Forelimb muscle (tissue), 1 donor: ENCODE data around the gene LRRC4B. TPM values are rescaled to one million over a fixed set of nuclear protein-coding genes. Genes with fewer than 3 reads are reported as not detected.
A peak's percentile ranks its signal among the peaks of the same experiment; 100 is the strongest.

Source experiments
- DNase-seq: peaks from one replicate; pipeline ENCODE4 v3.0.0-alpha.2; 2013; ENCODE audit warnings: low read depth
- polyA plus RNA-seq: library from polyadenylated mRNA; unstranded; fragments of 120-200 nt; gene quantifications from one replicate; pipeline ENCODE4 v1.2.1, GENCODE V29; 2013; ENCODE audit not compliant: insufficient read length

Gene LRRC4B
- polyA plus RNA-seq, 1 donor, result 8.5 TPM

DNA sequence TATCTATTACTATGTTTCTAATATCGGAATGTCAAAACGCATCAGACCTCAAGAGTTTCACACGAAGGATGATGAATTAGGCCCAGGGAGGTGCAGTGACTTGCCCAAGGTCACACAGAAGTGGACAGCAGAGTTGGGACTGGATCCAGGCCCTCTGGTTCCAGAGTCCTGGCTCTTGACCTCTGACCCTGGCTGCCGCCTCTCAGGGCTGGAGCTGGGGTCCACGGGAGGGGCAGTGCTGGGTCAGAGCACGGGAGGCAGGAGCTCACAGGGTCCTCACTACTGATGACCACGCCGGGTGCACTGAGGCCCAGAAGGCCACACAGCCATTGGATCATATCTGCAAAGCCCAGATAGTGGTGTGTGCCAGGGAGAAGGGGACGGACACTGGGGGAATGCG lies 45.4 kb downstream of the LRRC4B start:
- DNase-seq, result no peak

DNA sequence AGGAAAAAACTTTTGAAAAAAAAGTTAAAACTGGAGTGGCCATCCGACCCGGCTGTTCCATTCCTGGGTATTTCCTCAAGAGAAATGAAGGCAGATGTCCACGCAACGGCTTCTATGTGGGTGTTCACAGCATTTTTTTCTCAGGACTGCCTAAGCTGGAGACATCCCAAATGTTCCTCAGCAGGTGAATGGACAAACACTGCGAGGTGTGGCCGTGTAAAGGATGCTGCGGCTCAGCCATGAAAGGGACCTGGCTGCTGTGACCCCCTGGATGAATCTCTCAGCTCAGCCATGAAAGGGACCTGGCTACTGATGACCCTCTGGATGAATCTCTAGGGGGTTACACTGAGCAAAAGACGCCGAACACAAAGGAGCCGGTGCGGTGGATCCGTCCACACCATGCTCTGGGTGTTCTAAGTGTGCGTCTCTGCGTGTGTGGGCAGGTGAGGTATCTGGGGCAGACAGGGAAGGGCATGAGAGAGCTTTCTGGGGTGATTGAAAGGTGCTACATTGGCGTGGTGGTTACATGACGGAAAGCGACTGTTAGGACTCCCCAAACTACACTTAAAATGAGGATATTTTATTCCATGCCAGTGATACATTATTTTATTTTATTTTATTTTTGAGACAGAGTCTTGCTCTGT lies 47.3 kb downstream of the LRRC4B start:
- no peak for DNase-seq

DNA sequence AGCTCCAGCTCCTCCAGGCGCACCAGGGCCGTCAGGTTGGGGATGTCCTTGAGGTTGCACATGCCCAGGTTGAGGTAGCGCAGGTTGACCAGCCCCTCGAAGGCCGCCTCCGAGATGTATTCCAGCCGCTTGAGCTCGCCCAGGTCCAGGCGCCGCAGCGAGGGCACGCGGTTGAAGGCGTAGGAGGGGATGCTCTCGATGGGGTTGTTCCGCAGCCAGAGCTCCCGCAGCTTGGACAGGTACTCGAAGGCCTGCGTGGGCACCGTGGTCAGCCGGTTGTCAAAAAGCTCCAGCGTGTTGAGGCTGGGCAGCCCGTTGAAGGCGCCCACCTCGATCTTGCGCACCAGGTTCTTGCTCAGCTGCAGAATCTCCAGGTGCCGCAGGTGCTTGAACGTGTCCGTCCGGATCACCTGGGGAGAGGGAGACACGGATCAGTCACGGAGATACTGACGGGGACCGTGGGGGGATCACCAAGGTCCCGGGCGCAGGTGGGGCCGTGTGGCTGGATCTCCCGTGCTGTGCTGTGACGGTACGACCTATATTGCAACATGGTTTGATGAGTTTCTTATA lies 49.1 kb downstream of the LRRC4B start:
- DNase-seq, result no peak

DNA sequence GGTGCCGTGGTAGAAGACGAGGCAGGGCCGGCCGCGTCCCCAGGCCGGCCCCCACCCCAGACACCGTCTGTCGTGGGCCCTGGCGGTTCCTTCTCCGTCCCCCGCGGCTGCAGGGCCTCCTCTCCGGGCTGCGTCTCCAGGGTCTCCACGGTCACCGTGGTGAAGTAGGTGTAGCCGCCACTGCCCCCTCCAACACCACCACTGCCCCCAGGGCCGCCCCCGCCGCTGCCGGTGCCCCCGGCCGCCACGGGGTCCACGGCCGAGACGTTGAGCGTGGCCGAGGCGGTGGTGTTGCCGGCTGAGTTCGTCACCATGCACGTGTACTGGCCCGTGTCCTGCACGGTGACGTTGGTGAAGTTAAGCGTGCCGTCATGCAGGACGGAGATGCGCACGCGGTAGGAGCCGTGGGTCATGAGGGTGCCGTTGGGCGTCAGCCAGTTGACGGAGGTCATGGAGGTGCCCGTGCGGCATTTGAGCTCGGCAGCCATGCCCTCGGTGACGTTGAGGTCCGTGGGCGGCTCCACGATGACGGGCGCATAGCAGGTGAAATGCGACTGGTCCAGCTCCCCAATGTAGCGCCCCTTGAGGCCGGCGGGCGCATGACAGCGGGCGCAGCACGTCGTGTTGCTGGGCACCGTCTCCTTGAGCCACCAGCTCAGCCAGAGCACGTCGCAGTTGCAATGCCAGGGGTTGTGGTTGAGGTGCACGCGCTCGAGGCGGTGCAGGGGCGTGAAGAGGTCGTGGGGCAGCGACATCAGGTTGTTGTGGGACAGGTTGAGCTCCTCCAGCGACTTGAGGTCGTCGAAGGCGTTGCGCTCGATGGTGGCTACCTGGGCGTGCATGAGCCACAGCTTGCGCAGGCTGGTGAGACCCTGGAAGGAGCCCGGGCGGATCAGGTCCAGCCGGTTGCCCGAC lies 49.9 kb downstream of the LRRC4B start:
- no peak for DNase-seq

DNA sequence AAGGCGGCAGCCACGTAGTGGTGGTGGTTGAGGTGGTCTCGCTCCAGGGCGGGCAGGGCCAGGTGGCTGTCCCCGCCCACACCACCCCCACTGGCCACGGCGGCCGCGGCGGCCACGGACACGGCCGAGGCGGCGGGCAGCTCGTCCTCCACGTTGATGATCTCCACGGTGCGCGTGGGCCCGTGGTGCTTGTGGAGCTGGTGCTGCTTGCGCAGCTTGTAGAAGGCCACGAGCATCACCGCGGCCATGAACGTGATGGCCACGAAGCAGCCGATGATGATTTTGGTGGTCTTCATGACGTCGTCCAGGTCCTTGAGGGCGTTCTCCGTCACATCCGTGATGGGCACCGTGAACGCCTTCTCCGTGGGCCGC lies 50.5 kb downstream of the LRRC4B start:
- DNase-seq, result no peak

DNA sequence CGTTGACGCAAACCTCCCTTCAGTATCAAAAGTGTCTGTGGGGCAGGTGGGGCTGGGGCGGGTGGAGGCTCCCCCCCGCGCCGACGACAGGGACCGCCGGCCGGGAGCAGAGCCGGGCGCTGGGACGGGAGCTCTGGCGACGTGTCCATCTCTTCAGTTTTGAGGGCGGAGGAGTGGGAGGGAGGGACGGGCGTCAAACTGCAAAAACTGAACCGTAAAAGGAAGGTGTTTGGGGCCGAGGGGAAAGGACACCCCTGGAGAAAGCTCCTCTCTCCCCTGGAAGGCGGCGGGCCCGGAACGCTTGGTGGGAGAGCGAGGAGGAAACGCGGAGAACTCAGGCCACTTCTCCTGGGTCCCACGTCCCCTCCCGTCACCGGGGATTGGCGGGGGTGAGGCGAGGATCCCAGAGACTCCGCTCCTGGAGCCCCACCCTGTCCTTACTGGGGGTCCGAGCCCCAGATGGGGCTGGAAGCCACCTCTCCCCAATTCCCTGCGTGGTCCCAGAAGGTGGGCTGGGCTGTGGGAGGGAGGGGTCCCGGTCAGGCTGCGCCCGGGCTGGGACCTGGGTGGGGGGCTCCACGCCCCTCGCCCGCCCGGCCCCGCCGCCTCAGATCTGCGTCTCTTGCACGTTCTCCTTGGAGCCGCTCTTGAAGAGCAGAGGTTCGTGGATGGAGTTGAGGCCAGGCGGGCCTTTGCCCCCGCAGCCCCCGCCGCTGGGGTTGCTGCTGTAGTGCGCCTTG lies 51.1 kb downstream of the LRRC4B start:
- DNase-seq, result no peak

DNA sequence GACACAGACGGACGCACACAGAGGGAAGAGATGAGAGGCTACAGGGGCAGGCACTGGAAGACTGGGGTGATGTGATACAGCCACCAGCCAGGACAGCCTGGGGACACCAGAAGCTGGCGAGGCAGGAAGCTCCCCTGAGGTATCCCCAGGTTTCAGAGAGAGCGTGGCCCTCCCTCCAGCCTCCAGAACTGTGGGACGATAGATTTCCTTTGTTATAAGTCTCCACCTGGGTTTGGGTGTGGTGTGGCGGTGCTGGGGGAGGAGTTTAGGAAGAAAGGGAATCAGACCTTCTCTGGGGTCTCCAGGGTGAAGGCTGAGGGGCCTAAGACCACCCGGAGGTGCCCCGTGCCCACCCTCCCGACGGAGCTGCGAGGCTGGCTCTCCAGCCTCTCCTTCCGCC lies 51.8 kb downstream of the LRRC4B start:
- no peak for DNase-seq

- no peak for DNase-seq
These were observed 53.1 kb downstream of the LRRC4B start for GRCh38 chr19:50515168-50515561.

DNA sequence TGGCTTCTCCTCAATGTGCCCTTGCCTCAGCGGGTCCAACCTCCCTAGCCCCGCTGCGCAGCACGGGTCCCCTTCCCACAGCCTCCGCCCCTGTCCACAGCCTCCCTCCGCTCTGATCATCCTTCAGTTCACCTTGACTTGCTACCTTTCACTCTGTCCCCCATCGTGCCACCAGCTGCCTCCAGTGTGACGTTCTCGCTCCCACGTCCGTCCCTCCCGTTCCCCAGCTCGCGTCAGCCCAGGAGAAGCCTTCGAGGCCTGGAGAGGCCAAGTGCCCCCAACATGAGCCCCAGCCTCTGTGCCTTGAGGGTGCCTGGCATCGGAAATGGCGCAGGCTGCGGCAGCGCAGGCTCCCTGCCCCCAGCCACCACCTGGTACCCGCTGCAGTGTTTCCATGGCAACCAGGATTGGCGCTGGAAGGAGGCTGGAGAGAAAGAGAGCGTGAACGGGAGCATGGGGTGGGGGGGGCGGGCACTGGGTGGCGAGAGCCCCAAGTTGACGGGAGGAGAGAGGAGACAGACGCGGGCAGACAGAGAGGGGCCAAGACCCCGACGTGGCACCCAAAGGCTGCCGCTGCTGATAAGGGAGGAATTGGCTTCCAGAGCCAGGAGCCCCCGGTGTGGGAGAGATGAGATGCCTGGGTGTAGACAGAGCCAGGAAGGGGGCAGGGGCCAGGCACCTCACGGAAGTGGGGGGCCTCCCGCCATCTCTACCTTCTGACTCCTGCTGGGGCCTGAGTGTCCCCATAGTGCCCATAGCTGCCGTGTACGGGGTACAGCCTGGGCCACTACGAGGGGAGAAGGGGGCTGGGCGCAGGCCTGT lies 53.7 kb downstream of the LRRC4B start:
- no peak for DNase-seq

GRCh38 chr19:50513746-50514345 lies 54.4 kb downstream of the LRRC4B start, which contains the start of gene ASPDH:
Gene ASPDH, minus strand, starts transcription at chr19:50513913. Its CDS starts 90 bp downstream, at chr19:50513823.
- no peak for DNase-seq

DNA sequence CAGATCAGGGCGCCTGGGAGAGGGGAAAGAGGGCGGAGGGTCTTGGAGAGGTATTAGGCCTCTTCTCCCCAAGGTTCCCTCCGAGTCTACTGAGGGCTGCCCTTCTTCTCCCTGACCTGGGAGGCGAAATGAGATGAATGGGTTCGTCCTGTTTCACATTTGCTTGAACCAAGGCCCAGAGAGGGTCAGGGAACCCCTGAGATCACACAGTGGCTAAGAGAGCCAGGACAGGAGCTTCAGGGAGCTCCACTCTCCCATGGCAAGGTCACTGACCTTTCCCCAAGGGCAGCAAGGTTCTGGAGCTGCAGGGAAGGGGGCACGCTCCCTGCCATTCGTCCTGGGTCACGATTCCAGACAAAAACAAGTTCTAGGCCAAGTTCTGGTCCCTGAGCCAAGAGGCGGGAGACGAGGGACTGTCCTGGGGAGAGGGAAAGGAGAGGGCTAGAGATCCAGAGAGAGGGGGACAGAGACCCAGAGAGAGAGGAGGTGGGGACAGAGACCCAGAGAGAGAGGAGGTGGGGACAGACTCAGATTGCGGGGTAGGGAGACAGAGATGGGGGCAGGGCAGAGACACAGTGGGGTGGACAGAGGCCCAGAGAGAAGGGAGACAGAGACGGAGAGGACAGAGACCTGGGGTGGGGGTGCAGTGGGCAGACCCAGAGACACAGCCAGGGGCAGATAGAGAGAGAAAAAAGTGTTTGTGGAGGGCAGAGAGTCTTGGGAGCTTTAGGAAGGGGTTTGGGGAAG lies 55.1 kb downstream of the LRRC4B start:
- DNase-seq, result no peak

DNA sequence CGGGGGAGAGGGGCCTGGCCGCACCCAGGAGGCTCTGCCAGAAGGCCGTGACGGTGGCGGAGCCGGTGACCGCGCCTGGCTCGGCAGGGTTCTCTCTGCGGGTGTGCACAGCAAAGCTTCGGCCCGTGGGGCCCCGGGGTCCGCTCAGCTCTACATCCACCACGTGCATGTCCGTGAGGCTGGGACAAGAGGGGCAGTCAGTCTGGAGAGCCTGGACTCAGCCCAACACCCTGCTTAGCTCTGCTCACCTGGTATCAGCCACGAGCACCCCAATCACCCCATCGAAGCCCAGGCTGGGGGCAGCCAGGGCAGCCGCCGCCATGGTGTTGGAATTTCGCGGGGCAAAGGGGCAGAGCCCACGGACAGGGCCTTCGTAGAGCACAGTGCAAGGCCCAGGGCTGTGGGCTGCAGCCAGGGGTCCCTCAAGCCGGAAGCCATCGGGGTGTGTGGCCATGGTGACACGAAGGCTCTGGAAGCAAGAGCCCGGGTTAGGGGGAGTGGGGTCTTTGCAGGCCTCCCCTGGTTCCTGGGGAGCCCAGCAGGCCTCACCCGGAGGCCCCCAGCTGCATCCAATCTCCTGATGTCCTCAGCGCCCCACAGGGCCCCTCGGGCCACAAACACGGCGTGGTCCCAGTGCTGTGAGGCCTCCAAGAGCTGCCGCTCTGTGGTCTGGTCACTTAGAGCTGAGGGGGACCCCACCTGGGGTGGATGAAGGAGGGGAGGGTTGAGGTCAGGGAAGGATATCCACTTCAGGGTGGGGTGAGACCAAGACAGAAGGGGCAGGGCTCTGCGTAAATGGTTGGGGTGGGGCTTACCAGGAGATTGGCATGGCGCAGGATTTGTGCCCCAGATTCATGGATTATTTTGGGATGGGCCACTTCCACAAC lies 55.9 kb downstream of the LRRC4B start:
- no peak for DNase-seq

DNA sequence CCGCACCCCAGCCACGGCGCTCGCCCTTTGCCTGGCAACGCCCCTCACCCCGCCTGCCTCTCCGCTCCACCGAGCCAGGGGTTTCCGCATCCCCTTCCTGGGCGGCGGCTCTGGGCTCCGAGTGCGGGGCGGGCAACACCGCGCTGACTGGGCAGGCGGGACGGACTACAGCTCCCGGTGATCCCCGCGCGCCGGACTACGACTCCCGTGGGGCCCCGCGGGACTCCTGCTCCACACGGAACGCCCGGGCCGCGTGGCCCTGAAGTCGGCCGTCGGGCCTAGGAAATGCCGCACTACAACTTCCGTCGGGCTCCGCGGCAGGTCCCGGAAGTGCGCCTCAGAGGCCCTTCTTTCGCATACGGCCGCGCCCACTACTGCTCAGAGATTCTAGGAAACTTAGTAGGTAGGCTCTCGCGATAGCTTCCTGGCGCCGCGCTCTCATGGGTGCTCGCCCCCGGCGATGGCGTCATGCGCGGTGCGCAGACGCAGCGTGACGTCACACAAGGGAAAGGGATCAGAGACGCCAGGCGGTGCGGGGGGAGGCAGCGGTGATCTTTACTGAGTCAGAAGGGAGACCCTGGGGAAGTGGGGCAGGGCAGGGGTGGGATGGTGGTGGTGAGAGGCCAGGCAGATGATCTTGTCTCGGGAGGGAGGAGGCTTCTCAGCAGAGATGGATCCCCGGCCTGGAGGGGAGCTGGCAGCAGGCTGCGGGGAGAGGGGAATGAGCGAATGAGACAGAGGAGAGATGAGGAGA lies 57.0 kb downstream of the LRRC4B start, which contains the start of gene JOSD2:
TSS of gene JOSD2 (minus strand) at position 123 of the 754 bp plus-strand sequence. CDS start 760 bp downstream, outside the sequence.
- peak; percentile 96 for DNase-seq

GRCh38 chr19:50510700-50511068 lies 57.6 kb downstream of the LRRC4B start:
- DNase-seq, result no peak

DNA sequence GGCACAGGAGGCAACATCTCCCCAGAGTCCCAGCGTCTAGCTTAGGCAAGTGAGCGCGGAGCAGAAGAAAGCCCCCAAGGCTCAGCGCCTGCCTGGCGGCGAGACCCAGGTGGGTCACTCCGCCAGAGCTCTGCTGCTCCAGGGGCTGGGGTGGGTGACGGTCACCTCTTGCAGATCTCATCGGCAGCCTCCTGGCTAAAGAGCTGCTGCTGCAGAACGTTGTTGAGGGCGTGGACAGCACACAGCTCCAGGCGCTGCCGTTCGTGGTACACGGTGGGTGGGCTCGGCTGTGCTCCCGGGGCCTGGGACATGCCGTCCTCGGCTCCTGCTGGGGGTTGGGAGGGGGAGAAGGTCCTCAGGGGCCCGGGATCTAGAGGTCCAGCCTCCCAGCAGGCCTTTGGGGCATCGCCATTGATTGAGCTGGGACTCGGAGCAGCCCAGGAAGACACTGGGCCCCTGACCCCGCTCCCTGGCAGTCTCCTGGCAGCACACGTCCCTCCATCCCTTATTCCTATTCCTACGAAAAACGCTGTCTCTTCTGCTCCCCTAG lies 58.0 kb downstream of the LRRC4B start:
- DNase-seq, result no peak

GRCh38 chr19:50509366-50509765 lies 58.9 kb downstream of the LRRC4B start:
- DNase-seq, result no peak

DNA sequence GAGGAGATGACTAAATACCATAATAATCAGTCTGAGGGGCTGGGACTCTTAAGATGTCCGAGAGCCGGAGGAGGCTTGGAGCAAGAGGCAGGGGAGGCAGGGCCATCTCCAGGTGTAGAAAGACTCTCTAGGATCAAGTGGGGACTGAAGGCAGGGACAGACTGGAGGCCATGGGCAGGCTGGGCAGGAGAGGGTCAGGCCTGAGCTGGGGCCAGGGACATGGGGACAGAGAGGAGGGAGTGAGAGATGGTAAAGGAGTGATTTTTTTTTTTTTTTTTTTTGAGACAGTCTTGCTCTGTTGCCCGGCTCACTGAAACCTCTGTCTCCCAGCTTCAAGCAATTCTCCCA lies 59.4 kb downstream of the LRRC4B start:
- no peak for DNase-seq

GRCh38 chr19:50507376-50507775 lies 60.9 kb downstream of the LRRC4B start:
- DNase-seq, result no peak
